Aorta (tissue), 5 donors: ENCODE measurements around the gene SHISA5. TPM values are rescaled to one million over a fixed set of nuclear protein-coding genes. Genes with fewer than 3 reads are reported as not detected.

ENCODE experiments used
- ATAC-seq: fragments of 200-7000 bp; cut with Tn5 transposase; one replicate; pipeline ENCODE4 v1.9.1; 2022; ENCODE audit warnings: moderate library complexity; ENCODE audit not compliant: low FRiP score
- DNase-seq, 2 donors: peaks; one replicate each; pipeline ENCODE4 v3.0.0-alpha.2; 2020
- H3K27ac ChIP-seq, 2 donors: one replicate each; pipeline ENCODE4 v1.5.1; 2013; ENCODE audit warnings: low read length in 2 of 2, mild to moderate bottlenecking in 2 of 2, moderate library complexity in 2 of 2, control low read depth in 1 of 2, inconsistent platforms in 1 of 2, low read depth in 1 of 2
- H3K27me3 ChIP-seq, 2 donors: one replicate each; pipeline ENCODE4 v1.6.1; 2013; ENCODE audit warnings: control low read depth in 1 of 2, low read length in 1 of 2, mild to moderate bottlenecking in 1 of 2, moderate library complexity in 1 of 2; ENCODE audit not compliant: insufficient read depth in 2 of 2, control insufficient read depth in 1 of 2
- H3K36me3 ChIP-seq, 2 donors: one replicate each; pipeline ENCODE4 v1.6.1; 2013; ENCODE audit warnings: control low read depth in 1 of 2, low read length in 1 of 2, mild to moderate bottlenecking in 1 of 2; ENCODE audit not compliant: insufficient read depth in 2 of 2, control insufficient read depth in 1 of 2
- H3K4me1 ChIP-seq, 2 donors: one replicate each; pipeline ENCODE4 v1.6.1; 2013; ENCODE audit warnings: low read length in 2 of 2, control low read depth in 1 of 2, mild to moderate bottlenecking in 1 of 2, moderate library complexity in 1 of 2; ENCODE audit not compliant: insufficient read depth in 2 of 2, control insufficient read depth in 1 of 2
- H3K4me3 ChIP-seq, 2 donors: one replicate each; pipeline ENCODE4 v1.5.1; 2013; ENCODE audit warnings: low read length in 2 of 2, control low read depth in 1 of 2, mild to moderate bottlenecking in 1 of 2
- H3K9me3 ChIP-seq: one replicate; pipeline ENCODE4 v1.6.1; 2013; ENCODE audit warnings: mild to moderate bottlenecking, low read length; ENCODE audit not compliant: control insufficient read depth
- WGBS, 2 donors: extraction: QIAGEN DNeasy Blood & Tissue Kit; methylation state at CpG; one replicate each; pipeline ENCODE4 v1.1.7; 2013; 5-methylcytosine and 5-hydroxymethylcytosine counted together
- intact Hi-C, 2 donors: fragments of 100-400 bp; cut with DNase I; formaldehyde crosslinking; loops; one replicate each; pipeline versions ENCODE4 v1.14.2 to v1.15.0; 2022
- polyA plus RNA-seq, 2 donors: library from polyadenylated mRNA; stranded (reverse); fragments of 200-250 nt; gene quantifications; one replicate each; pipeline ENCODE4 v1.2.3, GENCODE V29; 2013
- total RNA-seq, 2 donors: library from RNA; stranded (reverse); fragmentation: NEBNext Ultra II Directional; extraction: Animal tissue kit (Norgen Biotek cat#: 25700); gene quantifications; one replicate each; pipeline ENCODE4 v1.2.1, GENCODE V29; 2021
- donor health status: healthy with polysubstance abuse.
- donor health status: Bipolar disorder and iron deficiency.
- donor health status: DM: no; HTN: no; CAD: no.
- donor health status: DM: no; HTN: no; CAD: no.
- donor health status: DM: yes; HTN: yes; CAD: no.

SHISA5 gene
- total and polyA plus RNA-seq, 4 donors = 64.2 to 183 (median 142) TPM

DNA sequence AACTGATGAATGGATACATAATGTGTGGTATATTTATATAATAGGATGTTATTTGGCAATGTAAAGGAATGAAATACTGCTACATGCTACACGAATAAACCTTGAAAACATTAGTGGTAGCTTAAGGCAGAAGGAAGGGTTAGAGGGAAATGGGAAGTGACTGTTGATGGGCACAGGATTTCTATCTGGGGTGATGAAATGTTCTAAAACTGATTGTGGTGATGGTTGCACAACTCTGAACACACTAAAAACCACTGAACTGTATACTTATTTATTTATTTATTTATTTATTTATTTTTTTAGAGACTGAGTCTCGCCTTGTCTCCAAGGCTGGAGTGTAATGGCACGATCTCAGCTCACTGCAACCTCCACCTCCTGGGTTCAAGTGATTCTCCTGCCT is 24.8 kb upstream of the SHISA5 start:
- 90 to 91% methylated on average over 3 of the region's 3 CpGs for WGBS, 2 donors
- H3K27ac ChIP-seq = no peak overlapping the region
- H3K4me1 ChIP-seq = no peaks in the 10 kb centered on the region
- H3K4me3 ChIP-seq = no peak overlapping the region
- intact Hi-C loops = no loop called here
- peaks cover 0 to 1% of the 10 kb centered on the region in 2 donors for H3K36me3 ChIP-seq
- ATAC-seq (no peak), DNase-seq (no peak)
- H3K27me3 ChIP-seq = no peaks in the 10 kb centered on the region
- no peaks in the 10 kb centered on the region for H3K9me3 ChIP-seq

DNA sequence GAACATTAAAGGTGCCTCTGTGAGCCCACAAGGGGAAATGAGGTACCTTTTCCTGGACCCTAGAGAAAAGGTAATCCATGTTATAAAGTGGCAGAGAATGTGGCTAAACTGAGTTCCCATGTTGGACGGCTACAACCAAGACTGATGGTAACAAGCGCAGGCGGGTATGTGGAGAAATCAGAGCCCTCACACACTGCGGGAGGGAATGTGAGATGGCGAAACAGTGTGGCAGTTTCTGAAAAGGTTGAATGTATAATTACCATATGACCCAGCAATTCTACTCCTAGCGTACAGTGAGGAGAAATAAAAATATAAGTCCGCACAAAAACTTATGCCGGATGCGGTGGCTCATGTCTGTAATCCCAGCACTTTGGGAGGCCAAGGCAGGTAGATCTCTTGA is 24.1 kb upstream of the SHISA5 start:
- intact Hi-C loops = no loop called here
- H3K9me3 ChIP-seq = no peaks in the 10 kb centered on the region
- H3K27me3 ChIP-seq = no peaks in the 10 kb centered on the region
- peaks cover 0 to 1% of the 10 kb centered on the region in 2 donors for H3K36me3 ChIP-seq
- no peaks in the 10 kb centered on the region for H3K4me1 ChIP-seq
- WGBS, 2 donors = 92 to 95% methylated on average over 9 of the region's 9 CpGs
- no peak overlapping the region for H3K27ac ChIP-seq
- ATAC-seq (no peak), DNase-seq (no peak)
- H3K4me3 ChIP-seq = no peak overlapping the region

DNA sequence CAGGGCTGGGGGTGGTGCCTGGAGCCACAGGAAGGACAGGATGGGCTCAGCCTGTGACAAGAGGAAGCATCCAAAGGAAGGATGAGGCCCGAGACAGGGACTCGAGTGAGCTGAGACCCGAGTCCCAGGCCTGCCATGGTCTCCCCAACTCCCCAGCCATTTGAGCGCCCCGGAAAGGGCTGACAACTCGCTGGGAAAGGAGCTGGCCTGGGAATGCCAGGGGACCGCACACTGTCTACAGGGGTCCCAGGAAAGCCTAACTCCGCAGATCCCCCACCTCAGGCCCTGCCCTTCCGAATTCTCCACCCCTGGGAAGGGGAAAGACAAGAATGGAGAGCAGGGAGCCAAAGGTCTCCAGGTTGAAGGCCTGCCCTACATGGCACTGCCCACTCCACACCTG is 21.0 kb upstream of the SHISA5 start:
- H3K27me3 ChIP-seq = no peaks in the 10 kb centered on the region
- DNase-seq (no peak), ATAC-seq (no peak)
- 88 to 95% methylated on average over 9 of the region's 9 CpGs for WGBS, 2 donors
- peaks cover 0 to 1% of the 10 kb centered on the region in 2 donors for H3K36me3 ChIP-seq
- H3K9me3 ChIP-seq = no peaks in the 10 kb centered on the region
- no peak overlapping the region for H3K4me3 ChIP-seq
- H3K27ac ChIP-seq = no peak overlapping the region
- intact Hi-C loops = no loop called here
- no peaks in the 10 kb centered on the region for H3K4me1 ChIP-seq

DNA sequence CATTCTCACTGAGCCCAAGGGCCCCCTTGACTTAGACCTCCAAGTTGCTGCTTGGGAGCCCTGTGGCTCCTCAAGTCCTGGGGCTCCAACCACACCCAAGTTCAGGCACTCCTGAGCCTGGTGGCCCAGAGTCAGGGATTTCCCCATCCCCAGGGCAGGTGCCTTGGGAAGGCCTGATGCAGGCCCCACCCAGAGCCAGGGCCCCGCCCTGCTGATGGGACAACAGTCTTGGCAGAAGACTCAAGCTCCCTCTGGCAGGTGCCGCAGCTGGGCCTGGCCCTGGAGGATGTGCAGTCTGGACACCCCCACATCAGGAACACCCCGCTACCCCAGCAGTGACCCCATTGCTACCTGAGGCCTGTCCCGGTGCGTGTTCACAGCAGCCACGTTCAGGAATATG is 17.7 kb upstream of the SHISA5 start:
- H3K27me3 ChIP-seq = no peaks in the 10 kb centered on the region
- 93 to 94% methylated on average over 6 of the region's 6 CpGs for WGBS, 2 donors
- no peak overlapping the region for H3K4me3 ChIP-seq
- H3K4me1 ChIP-seq = no peaks in the 10 kb centered on the region
- ATAC-seq (no peak), DNase-seq (peak in 1 of 2 donors; percentile 40)
- intact Hi-C loops = no loop called here
- H3K9me3 ChIP-seq = no peaks in the 10 kb centered on the region
- no peaks in the 10 kb centered on the region for H3K36me3 ChIP-seq
- no peak overlapping the region for H3K27ac ChIP-seq

DNA sequence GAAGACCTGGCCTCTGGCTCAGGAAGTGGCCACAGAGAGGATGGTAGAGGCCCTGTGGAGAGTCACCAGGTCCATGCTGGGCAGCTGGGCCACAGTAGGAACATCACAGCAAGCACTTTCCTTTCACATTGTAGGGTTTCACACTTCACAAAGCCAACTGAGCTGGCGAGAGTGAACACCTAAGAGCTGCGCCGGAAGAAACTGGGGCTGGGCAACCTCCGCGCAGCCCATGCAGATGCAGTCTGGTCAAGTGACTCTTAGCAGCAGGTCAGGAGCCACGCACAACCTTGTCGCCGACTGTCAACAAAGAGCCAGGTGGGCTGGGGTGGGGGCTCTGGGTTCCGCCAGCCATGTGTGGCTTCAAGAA is 15.3 kb upstream of the SHISA5 start:
- Histone ChIP-seq H3K4me3 (no peak overlapping the region), H3K4me1 (no peaks in the 10 kb centered on the region), H3K36me3 (no peaks in the 10 kb centered on the region), H3K27ac (no peak overlapping the region), H3K9me3 (no peaks in the 10 kb centered on the region), H3K27me3 (no peaks in the 10 kb centered on the region)
- no peak for DNase-seq
- no peak for ATAC-seq
- intact Hi-C loops = no loop called here
- WGBS, 2 donors = 94 to 95% methylated on average over 9 of the region's 9 CpGs

DNA sequence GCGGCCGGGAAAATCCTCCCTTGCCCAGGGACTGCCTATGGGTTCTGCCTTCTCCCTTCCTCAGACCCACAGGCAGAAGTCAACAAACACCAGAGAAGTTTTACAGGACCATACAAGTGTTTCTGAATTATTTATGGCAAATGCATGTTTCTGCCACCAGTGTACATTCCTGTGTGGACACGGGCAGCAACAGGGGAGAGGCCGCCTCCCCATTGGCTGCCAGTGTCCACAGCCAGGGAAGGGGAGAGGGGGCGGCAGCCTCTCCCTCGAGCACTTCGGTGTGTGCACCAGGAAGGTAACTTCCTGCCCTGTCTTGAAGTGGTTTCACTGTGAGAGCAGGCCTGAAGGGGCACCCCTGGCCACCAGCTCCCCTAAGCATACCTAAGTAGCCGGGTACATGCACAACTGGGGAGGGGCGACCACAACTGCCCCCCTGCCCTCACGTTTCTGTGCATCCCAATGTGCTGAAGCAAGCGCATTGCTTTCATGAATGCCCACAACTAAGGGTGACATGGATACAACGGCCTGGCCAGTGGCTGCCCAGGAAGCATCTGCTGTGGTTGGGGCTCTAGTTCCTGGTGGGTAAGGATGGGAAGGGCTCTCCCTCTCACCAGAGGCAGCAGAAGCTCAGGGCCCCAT is 14.8 kb upstream of the SHISA5 start:
- 74% methylated on average over 12 of the region's 12 CpGs for WGBS, 2 donors
- Histone ChIP-seq H3K4me3 (no peak overlapping the region), H3K36me3 (no peaks in the 10 kb centered on the region), H3K9me3 (no peaks in the 10 kb centered on the region), H3K27me3 (no peaks in the 10 kb centered on the region), H3K27ac (no peak overlapping the region), H3K4me1 (no peaks in the 10 kb centered on the region)
- intact Hi-C loops = no loop called here
- ATAC-seq = no peak
- no peak for DNase-seq

DNA sequence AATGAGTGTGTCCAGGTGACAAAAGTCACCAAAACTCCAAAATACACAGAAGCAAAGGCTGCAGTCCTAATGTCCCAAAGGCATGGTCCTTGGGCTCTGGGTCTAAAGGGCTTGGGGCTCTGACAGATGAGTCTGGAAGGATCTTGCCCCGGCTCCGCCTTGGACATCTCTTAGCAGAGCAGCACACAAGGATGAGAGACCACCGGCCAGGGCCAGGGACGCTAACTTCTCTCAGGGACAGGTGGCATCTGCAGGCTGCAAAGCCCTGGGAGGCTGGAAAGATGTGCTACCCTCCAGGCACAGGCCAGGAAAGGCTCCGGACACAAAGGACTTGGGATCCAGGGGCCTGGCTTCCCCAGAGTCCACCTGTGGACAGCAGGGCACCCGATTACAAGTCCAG is 14.1 kb upstream of the SHISA5 start:
- WGBS, 2 donors = 86 to 90% methylated on average over 6 of the region's 6 CpGs
- intact Hi-C loops = no loop called here

DNA sequence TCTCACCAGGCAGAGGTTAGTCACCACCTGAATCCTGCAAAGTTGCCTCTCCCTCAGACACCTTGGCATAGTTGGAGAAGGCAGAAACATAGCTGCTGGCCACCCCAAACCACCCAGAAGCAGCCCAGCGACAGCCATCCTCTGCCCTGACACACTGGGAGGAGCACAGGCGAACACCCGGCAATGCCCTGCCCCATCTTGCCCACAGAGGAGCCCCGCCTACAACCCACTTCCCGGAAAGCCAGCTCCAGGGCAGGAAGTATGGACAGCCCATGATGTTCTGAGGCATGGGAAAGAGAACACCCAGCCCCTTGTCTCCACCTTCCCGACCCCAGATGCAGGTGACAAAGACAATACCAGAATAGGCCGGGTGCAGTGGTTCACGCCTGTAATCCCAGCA is 12.6 kb upstream of the SHISA5 start:
- Histone ChIP-seq H3K27ac (no peak overlapping the region), H3K4me1 (no peaks in the 10 kb centered on the region), H3K4me3 (no peak overlapping the region), H3K36me3 (no peaks in the 10 kb centered on the region), H3K9me3 (no peaks in the 10 kb centered on the region), H3K27me3 (no peaks in the 10 kb centered on the region)
- DNase-seq = peak in 1 of 2 donors; percentile 36
- intact Hi-C loops = no loop called here
- 85% methylated on average over 8 of the region's 8 CpGs for WGBS, 2 donors
- no peak for ATAC-seq

More for the DNA sequence above, 14.1 kb upstream of the SHISA5 start:
- DNase-seq = peak in 1 of 2 donors; percentile 0
- Histone ChIP-seq H3K4me1 (no peaks in the 10 kb centered on the region), H3K4me3 (no peak overlapping the region), H3K27me3 (no peaks in the 10 kb centered on the region), H3K36me3 (no peaks in the 10 kb centered on the region), H3K9me3 (no peaks in the 10 kb centered on the region), H3K27ac (no peak overlapping the region)
- no peak for ATAC-seq

DNA sequence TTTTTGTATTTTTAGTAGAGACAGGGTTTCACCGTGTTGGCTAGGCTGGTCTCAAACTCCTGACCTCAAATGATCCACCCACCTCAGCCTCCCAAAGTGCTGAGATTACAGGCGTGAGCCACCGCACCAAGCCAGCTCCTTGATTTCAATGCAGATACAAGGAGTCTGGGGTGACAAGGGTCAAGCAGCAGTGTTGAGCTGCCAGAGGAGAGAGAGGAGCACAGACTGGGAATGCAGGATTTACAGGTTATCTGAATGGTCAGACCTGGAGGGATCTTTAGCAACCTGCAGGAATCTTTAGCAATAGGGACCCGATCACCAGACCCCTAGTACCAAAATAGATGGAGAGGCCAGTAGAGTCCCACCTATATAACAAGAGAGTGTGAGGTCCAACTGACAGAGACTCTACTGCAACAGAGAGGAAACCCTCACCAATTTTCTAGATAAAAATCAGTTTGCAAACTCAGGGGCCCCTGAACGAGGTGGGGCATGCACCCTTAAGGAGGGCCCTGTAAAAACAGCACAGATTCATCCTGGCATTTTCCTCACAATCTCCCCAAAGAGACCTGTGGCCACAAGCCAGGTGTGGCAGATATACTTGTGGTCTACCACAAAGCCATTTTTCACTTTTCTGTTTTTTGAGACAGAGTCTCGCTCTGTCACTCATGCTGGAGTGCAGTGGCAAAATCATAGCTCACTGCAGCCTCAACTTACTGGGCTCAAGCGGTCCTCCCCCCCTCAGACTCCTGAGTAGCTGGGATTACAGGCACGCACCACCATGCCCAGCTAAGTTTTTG is 10.7 kb upstream of the SHISA5 start:
- H3K9me3 ChIP-seq = no peaks in the 10 kb centered on the region
- no peaks in the 10 kb centered on the region for H3K4me1 ChIP-seq
- no peak overlapping the region for H3K4me3 ChIP-seq
- H3K27me3 ChIP-seq = no peaks in the 10 kb centered on the region
- intact Hi-C loops = no loop called here
- WGBS, 2 donors = 93 to 95% methylated on average over 8 of the region's 8 CpGs
- no peaks in the 10 kb centered on the region for H3K36me3 ChIP-seq
- ATAC-seq (no peak), DNase-seq (no peak)
- H3K27ac ChIP-seq = no peak overlapping the region
